HG02884 (cell line): ENCODE data around the gene FCAMR.

Experiments
- ATAC-seq: cut with Tn5 transposase; IDR thresholded peaks from one replicate; pipeline ENCODE4 v1.9.1; 2021; ENCODE audit warnings: mild to moderate bottlenecking, moderate library complexity; ENCODE audit not compliant: unreplicated experiment

Gene FCAMR, protein sequence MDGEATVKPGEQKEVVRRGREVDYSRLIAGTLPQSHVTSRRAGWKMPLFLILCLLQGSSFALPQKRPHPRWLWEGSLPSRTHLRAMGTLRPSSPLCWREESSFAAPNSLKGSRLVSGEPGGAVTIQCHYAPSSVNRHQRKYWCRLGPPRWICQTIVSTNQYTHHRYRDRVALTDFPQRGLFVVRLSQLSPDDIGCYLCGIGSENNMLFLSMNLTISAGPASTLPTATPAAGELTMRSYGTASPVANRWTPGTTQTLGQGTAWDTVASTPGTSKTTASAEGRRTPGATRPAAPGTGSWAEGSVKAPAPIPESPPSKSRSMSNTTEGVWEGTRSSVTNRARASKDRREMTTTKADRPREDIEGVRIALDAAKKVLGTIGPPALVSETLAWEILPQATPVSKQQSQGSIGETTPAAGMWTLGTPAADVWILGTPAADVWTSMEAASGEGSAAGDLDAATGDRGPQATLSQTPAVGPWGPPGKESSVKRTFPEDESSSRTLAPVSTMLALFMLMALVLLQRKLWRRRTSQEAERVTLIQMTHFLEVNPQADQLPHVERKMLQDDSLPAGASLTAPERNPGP

DNA sequence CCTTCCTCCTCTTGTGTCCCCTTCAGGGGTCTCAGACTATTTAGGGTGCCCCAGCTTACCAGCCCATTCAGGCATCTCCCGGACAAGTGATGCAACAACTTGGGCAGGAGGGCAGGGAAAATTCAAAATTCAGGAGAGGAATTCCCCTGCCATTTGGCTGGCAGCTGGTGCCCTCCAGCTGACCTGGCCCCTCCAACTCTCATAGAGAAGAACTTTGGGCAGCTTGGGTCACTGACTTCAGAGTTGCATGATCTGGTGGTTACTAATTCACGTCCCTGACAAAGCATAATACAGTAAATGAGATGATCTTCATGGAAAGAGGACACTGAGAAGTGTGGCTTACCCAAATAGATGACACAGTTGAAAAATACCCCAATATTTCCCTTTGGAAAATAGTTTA is at the start of gene FCAMR:
FCAMR (minus strand) TSS at position 15 of the 400 bp plus-strand sequence. CDS start 335 bp downstream, outside the sequence.
- ATAC-seq, result no peak

GRCh38 chr1:207019661-207020060 is 49.4 kb upstream of the FCAMR start:
- no peak for ATAC-seq

DNA sequence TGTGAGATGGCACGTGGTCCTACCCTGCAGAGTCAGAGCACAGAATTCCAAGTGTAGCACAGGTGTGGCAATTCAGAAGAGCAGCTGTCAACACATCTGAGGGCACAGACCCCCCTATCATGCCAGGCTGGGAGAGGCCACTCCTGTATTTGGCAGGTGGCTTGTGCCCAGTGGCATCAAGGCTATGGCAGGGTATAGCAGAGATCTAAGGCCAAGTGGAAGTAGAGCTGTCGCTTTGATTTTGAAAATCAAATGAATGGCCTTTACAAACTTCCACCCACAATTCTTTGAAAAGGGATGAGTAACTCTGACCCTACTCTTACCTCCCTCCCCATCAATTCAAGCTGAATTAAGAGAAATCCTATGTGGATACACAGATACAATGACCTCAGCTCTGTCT is 48.9 kb upstream of the FCAMR start:
- ATAC-seq, result no peak

DNA sequence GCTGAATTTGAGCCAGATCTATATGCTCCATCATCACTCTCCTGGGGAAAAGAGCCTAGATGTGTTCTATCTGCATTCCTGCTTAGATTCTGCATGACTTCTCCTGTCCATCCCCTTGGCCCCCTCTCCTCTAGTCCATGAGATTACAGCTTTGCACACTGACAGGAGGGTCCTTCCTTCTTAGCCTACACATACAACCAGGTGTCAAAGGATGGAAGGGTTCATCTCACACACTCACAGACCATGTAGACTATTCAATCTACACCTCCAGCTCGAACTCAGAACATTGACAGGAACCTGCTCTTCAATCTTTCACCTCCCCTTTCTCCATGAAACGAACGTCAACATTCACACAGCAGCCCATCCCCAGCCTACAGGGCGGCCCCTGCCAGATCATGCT is 48.4 kb upstream of the FCAMR start:
- no peak for ATAC-seq

DNA sequence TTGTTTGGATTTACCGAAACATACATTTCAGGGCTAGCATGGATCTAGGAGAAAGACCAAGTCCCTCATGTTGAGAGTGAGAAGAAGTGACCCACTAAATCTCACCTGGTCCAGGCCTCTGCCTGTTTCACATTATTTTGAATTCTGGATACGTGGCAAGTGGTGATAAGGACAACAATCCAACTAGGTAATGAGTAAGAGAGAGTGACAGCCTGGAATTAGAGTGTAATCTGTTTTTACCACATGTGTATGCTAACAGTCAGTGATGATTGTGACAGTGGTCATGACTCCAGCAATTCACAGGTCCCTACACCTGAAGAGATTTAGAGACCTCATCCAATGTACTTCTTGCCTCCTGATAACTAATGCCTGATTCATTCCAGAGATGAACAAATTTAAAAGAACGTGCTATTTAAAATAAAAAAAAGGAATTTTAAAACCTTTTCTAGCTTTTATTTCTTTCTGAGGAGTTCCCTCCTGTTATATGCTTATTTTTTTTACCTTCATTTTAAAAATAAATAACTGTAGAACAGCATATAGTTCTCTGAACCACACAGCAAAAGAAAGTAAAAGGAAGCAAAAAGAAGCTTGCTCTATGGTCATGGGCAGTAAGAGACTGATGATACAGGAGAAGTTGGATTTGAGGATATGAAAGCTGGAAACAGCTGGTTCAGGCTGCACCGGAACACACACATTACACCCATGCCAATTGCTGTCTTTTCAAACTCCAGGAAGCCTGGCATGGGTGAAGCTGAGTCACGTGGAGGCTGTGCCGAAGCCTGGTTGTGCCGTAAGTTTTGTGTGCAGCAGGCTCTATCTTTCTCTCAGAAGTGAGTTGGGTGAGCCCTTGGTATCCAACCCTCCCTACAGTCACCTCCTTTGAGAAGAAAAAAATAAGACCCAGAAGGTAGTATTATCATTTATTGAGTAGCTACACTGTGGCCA is 47.6 kb upstream of the FCAMR start:
- no peak for ATAC-seq

DNA sequence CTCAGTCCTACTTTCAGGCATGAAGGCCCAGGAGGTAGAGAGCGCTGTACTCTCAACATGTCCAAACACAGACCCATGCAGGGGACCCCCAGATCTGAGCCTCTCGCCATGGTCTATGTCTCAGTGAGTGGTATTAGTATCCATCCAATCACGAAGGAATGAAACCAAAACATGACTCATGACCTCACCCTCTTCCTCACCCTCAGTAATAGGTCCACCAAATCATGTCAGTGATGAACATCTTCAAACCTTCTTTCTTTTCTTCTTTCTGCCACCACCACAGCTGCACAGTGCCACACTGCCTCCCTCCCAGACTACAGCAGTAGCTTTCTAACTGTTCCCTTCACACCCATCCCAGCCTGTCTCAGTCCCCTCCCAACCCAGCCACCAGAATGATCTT is 45.5 kb upstream of the FCAMR start:
- no peak for ATAC-seq

DNA sequence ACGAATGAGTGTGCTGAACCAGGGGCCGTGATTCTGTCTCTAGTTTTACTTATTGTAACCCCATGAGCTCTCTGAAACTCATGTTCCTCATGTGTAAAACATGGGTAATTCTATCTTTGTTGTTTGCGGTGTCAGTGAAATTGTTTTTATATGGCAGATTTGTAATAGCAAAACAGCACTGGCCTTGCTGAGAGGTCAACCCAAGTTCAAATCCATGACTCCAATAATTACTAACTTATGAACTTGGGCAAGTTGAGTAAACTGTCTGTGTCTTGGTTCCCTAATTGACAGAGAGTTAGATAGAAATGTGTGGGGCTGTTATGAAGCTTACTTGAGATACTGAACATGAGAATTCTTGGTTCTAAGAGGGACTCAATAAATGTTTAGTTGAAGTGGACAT is 44.5 kb upstream of the FCAMR start:
- ATAC-seq, result no peak

DNA sequence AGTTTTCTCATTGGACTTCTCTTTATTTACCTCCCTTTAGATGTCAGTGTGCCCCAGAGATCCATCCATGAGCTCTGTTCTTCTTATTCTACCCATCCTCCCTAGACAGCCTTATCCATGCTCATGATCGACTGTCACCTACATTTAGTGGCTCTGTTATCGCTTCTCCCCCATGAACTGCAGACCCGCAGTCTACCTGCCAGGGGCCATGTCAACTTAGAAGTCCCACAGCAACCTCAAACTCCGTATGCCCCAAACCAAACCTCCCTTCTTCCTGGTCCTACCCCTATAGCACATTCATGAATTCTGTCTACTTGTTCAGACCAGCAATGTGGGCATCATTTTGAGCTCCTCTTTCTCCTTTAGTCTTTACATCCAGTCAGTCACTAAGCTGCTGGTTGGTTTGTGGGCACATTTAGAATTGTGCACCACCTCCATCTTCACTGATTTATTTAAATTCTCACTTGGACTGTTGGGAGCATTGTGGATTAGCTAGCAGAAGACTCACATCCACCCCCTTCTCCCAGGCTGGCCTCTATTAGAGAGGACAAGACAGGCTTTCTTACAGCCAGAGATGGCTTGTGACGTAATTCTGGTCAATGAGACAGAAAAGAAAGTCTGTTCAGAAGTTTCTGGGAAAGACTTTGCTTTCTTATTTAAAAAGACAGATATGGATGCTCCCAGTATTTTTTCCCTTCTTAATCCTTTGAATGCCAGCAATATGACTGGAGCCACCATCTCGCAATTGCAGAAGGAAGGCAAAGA is 43.2 kb upstream of the FCAMR start:
- no peak for ATAC-seq

DNA sequence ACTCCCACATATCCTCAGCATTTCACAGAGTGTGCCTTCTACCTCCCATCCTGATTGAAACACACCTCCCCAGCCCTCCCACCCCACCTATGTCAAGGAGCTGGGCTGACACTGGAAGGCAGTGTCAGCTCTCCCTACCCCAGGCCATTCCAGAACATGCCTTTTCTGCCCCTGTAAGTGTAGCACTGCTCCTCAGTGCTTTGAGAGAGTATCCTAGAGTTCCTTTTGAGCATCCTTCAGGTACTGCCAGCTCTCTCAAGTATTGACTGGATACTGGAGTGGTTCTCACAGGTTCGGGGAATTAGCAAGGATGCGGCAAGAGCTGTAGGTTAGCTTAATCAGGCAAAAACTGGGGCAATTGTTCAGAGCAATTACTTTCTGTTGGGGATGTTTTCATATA is 40.5 kb upstream of the FCAMR start:
- ATAC-seq, result no peak

DNA sequence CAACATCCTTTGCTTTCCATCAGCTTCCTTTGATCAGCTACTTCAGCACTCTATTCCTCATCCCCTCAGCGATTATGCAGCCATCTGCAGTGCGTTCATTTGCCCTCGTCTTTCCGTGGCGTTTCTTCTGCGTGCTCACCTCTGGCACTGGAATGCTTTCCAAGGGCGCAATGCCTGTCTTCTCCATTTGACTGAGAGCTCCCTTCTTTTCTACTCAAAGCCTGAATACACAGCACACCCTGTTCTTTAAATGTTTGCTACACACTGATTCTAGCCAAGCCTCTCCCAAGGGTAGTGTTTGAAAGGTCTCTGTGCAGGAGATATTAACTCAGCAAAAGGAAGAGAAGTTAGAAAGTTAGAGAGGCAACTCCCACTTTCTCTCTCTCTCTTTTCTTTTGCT is 39.7 kb upstream of the FCAMR start:
- no peak for ATAC-seq

DNA sequence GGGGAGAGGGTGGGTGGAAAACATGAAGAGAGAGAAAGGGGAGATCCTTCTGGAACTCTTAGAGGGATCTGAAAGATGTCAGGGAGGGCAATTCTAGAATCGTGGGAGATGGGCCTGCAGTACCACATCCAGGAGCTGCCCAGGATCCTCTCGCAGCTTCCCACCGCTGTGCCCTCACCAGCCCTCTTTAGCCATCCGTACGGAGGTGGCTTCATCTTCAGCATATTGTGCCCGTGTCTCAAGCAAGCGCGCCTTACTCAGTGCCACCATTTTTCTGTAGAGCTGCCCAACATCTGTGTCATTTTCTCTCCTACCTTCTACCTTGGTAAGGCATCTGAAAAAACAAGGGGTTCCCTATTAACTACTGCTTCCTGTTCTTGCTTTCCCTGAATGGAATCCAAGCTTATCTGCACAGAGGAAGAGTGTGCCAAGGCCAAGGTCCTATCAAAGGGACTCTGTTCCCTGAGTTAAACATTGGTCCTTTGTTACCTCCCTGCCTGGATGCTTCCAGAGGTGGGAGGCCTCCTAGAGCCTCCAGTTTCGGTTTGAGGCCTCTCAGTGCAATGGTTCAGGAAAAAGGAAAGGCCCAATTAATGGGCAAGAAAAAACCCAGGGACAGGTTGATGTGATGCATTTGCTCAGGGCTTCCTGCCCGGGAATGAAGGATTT is 39.1 kb upstream of the FCAMR start:
- ATAC-seq, result no peak

- no peak for ATAC-seq
Measured at GRCh38 chr1:207007352-207008033, 37.2 kb upstream of the FCAMR start.

DNA sequence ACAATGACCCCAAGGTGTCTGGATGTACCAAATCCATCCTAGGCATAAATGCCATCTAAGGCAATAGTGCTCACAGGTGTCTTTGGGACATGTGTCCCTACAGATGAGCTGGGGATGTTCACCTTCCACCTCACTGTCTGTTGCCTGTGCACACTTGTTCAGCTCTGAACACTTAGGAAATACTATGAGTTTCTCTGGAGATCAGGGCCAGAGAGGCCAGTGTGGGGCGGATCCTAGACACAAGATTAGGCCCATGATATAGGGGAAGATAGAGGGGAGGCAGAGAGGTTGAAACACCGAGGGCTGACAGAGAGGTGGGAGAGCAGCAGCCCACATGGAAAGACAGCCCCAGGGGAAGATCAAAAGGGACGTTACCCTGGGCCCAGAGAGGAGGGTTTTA is 36.7 kb upstream of the FCAMR start:
- no peak for ATAC-seq

- ATAC-seq, result no peak
Measured at GRCh38 chr1:207006083-207006482, 35.8 kb upstream of the FCAMR start.

GRCh38 chr1:207004931-207005830 is 34.9 kb upstream of the FCAMR start:
- ATAC-seq, result no peak

DNA sequence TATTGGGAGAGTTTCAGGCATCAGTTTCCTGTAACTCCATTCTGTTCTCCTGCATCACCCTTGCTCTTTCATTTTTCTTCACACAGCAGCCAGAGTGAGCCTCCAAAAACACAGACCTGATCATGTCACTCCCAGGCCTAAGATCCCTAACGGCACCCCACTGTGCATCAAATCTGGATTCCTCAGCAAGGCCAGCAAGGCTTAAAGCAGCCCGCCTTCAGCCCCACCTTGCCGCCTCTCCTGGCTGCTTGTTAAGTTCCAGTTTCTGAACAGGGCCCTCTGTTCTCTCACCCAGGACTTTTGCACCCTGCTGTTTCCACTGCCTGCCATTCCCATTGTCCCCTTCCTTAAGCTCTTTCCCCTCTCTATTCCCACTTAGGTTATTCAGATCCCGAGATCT is 33.0 kb upstream of the FCAMR start:
- no peak for ATAC-seq

GRCh38 chr1:207002724-207003146 is 32.5 kb upstream of the FCAMR start:
- no peak for ATAC-seq

GRCh38 chr1:207001492-207002245 is 31.4 kb upstream of the FCAMR start:
- ATAC-seq, result no peak
